ENCODE data around the gene CGB8.
"Not testable (repeated sequence)": the region's sequence is repeated elsewhere in the genome, so short reads cannot be mapped to it uniquely, and the experiment has no call there.

- not testable (repeated sequence) for TF ChIP-seq POLR2A, CTCF (IDR thresholded peaks at IDR 0.05)
These were observed 8.1 kb upstream of the CGB8 start for GRCh38 chr19:49056902-49057596.
